Islet precursor cell (in vitro differentiated cells): Measurements from ENCODE around the gene ALAS2.
"Not testable (repeated sequence)": the region's sequence is repeated elsewhere in the genome, so short reads cannot be mapped to it uniquely, and the experiment has no call there.

ENCODE experiments used
- DNase-seq: peaks from one replicate; pipeline ENCODE4 v3.0.0-alpha.2; 2018

ALAS2 gene

GRCh38 chrX:55005256-55005655 lies 25.5 kb downstream of the ALAS2 start:
- DNase-seq = no peak

- DNase-seq = no peak
These were observed 26.5 kb downstream of the ALAS2 start for GRCh38 chrX:55004231-55004630.

GRCh38 chrX:54999717-55000598 lies 30.8 kb downstream of the ALAS2 start, which contains the start of gene APEX2:
Gene APEX2, plus strand, starts transcription at chrX:55000363. Its CDS starts 60 bp downstream, at chrX:55000423.
- DNase-seq = peak; percentile 95

GRCh38 chrX:54995621-54996020 lies 35.2 kb downstream of the ALAS2 start:
- no peak for DNase-seq

- no peak for DNase-seq
These were observed 36.0 kb downstream of the ALAS2 start for GRCh38 chrX:54994668-54995351.

GRCh38 chrX:54994099-54994498 lies 36.7 kb downstream of the ALAS2 start, which contains the start of gene PFKFB1:
Gene PFKFB1, minus strand, starts transcription at chrX:54994188. Its CDS starts 181 bp downstream, at chrX:54994007.
- DNase-seq = no peak

GRCh38 chrX:54992911-54993622 lies 37.7 kb downstream of the ALAS2 start:
- no peak for DNase-seq

- no peak for DNase-seq
These were observed 39.1 kb downstream of the ALAS2 start for GRCh38 chrX:54991706-54992105.

GRCh38 chrX:54983306-54983705 lies 47.5 kb downstream of the ALAS2 start:
- not testable (repeated sequence) for DNase-seq

GRCh38 chrX:54980334-54980733 lies 50.4 kb downstream of the ALAS2 start:
- no peak for DNase-seq

GRCh38 chrX:54979432-54979831 lies 51.3 kb downstream of the ALAS2 start:
- DNase-seq = no peak

GRCh38 chrX:54978448-54978847 lies 52.3 kb downstream of the ALAS2 start:
- DNase-seq = no peak

- DNase-seq = no peak
These were observed 53.4 kb downstream of the ALAS2 start for GRCh38 chrX:54977387-54977786.

GRCh38 chrX:54964766-54965497 lies 65.8 kb downstream of the ALAS2 start:
- no peak for DNase-seq

- DNase-seq = no peak
These were observed 69.0 kb downstream of the ALAS2 start for GRCh38 chrX:54961750-54962149.
